ENCODE results near the gene ZNF790.
A peak's percentile ranks its signal among the peaks of the same experiment; 100 is the strongest.

Gene ZNF790

DNA sequence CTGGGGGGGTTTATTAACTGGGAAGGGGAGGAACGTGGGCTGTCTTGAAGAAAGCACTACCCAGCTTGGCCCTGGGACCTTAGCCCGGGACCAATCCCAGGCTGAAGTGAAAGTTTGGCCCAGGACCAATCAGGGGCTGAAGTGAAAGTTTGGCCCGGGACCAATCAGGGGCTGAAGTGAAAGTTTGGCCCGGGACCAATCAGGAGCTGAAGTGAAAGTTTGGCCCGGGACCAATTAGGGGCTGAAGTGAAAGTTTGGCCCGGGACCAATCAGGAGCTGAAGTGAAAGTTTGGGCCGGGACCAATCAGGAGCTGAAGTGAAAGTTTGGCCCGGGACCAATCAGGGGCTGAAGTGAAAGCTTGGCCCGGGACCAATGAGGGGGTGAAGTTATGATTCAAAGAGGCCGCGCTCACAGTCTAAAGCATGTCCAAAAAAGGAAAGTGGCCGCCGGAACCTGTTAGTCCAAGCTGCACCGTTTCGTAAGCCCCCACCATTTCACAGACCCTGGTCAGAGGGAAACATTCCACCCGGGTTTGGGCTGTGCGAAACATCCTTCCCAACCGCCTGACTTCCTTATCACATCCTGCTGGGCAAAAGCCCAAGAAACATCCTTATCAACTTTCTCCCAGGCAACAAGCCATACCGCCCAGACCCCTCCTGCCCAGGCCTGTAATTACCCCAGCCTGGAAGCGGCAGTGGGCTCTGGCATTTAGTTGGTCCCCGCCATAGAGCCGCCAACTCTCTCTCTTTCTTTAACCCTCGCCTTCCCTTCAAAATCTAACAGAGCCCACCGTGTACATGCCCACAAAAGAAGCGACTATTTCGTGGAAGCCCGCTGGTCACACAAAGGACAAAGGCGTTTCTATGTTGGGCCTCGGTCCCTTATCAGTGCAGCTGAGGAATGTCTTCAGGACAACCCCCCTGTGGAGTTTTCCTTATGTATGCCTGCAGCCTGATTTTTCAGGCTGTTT lies 66.6 kb downstream of the ZNF790 start:
- DNase-seq = peak; percentile 11 to 35
